Mesothelial cell of epicardium (in vitro differentiated cells): ENCODE data around the gene KIAA1755. TPM values are rescaled to one million over a fixed set of nuclear protein-coding genes. Genes with fewer than 3 reads are reported as not detected.

ENCODE experiments used
- DNase-seq, 2 experiments: peaks; one replicate each; pipeline ENCODE4 v3.0.0; 2021; ENCODE audit warnings: low spot score in 2 of 2; ENCODE audit not compliant: unreplicated experiment in 2 of 2
- H3K27ac Mint-ChIP-seq: 2 replicates; pipeline ENCODE4 v1.8.0; 2021; ENCODE audit warnings: mixed read lengths
- H3K27me3 Mint-ChIP-seq: 2 replicates; pipeline ENCODE4 v1.8.0; 2021; ENCODE audit warnings: low read depth, mixed read lengths
- H3K36me3 Mint-ChIP-seq: 2 replicates; pipeline ENCODE4 v1.8.0; 2021; ENCODE audit warnings: mixed read lengths
- H3K4me1 Mint-ChIP-seq: 2 replicates; pipeline ENCODE4 v1.8.0; 2021; ENCODE audit warnings: mixed read lengths
- H3K4me3 Mint-ChIP-seq: 2 replicates; pipeline ENCODE4 v1.8.0; 2021; ENCODE audit warnings: mild to moderate bottlenecking, moderate library complexity, mixed read lengths
- H3K9me3 Mint-ChIP-seq: 2 replicates; pipeline ENCODE4 v1.8.0; 2021; ENCODE audit warnings: mixed read lengths
- total RNA-seq: library from RNA; stranded (reverse); gene quantifications from 3 replicates; pipeline ENCODE4 v1.2.1, GENCODE V29; 2021
- TF ChIP-seq, protein P1 (sequence below): fragments of 200-600 bp; sonication (generic); IDR thresholded peaks from one replicate; pipeline ENCODE4 v1.5.0; 2021; ENCODE audit warnings: antibody characterized with exemption; ENCODE audit not compliant: unreplicated experiment

Gene KIAA1755
- 3.3 to 4.4 TPM (median 3.6 TPM) in 3 replicates for total RNA-seq

DNA sequence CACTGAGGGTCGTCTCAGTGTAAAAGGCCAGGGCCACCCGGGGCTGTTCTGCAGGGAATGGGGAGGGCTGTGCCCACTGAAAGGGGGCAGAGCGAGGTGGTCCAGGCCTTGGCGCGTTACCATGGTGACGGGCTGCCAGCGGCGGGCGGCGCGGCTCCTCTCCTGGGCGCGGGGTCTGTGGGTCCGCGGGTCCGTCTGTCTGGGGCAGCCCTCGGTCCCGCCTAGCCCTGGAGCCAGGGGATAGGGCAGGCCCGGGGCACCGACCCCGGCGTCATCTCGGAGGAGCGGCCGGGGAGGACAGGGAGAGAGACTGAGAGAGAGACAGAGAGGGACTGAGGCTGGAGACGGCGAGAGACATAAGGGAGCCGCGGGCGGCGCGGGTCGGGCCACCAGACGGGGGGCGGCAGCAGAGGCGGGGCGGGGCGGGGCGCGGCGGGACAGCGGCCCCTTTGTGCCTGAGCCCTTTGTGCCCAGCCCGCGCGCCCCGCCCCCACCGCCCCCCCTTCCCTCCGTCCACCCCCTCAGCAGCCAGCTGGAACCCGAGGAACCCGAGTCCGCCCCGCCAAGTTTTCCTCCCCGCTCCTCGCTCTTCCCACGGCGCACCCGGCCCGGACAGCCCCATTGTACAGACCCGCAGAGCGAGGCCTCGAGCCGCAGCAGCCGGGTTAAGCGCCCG is at the start of gene KIAA1755:
TSS of gene KIAA1755 (minus strand) at position 358 of the 676 bp plus-strand sequence. CDS start at position 123, 235 bp downstream.
- no peaks in the 10 kb centered on the region for H3K36me3 Mint-ChIP-seq
- peaks cover 11% of the 10 kb centered on the region for H3K9me3 Mint-ChIP-seq
- H3K27ac Mint-ChIP-seq = peak within 1 kb of the TSS; percentile 10
- peaks cover 66% of the 10 kb centered on the region for H3K27me3 Mint-ChIP-seq
- DNase-seq = no peak
- H3K4me1 Mint-ChIP-seq = peaks cover 9% of the 10 kb centered on the region
- H3K4me3 Mint-ChIP-seq = peak within 1 kb of the TSS; percentile 51
- TF ChIP-seq, protein P1, sequence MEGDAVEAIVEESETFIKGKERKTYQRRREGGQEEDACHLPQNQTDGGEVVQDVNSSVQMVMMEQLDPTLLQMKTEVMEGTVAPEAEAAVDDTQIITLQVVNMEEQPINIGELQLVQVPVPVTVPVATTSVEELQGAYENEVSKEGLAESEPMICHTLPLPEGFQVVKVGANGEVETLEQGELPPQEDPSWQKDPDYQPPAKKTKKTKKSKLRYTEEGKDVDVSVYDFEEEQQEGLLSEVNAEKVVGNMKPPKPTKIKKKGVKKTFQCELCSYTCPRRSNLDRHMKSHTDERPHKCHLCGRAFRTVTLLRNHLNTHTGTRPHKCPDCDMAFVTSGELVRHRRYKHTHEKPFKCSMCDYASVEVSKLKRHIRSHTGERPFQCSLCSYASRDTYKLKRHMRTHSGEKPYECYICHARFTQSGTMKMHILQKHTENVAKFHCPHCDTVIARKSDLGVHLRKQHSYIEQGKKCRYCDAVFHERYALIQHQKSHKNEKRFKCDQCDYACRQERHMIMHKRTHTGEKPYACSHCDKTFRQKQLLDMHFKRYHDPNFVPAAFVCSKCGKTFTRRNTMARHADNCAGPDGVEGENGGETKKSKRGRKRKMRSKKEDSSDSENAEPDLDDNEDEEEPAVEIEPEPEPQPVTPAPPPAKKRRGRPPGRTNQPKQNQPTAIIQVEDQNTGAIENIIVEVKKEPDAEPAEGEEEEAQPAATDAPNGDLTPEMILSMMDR = no peak

GRCh38 chr20:38308447-38308846 is 47.9 kb upstream of the KIAA1755 start:
- Mint-ChIP-seq H3K27ac (no peak overlapping the region), H3K27me3 (peaks cover 14% of the 10 kb centered on the region), H3K9me3 (no peaks in the 10 kb centered on the region), H3K36me3 (no peaks in the 10 kb centered on the region), H3K4me1 (no peaks in the 10 kb centered on the region), H3K4me3 (no peak overlapping the region)
- no peak for DNase-seq
- TF ChIP-seq, protein P1 = no peak

DNA sequence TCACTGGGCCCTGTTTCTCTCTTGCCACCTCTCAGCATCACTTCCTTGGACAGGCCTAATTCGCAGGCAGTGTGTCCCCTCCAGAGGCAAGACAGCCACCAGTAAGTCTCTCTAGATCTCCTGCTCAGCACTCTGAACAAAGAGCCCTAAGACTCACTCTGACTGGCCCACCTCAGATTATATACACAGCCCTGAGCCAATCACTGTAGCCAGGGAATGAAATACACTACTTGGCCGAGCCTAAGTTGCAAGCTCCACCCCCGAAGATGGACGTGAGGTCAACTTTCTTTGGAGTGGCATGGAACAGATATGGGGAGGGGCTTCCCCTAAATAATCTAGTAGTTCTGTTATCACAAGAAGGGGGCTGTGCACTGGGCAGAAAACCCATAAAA is 47.5 kb upstream of the KIAA1755 start:
- Mint-ChIP-seq H3K9me3 (no peaks in the 10 kb centered on the region), H3K4me3 (no peak overlapping the region), H3K27me3 (peaks cover 14% of the 10 kb centered on the region), H3K27ac (no peak overlapping the region), H3K36me3 (no peaks in the 10 kb centered on the region), H3K4me1 (no peaks in the 10 kb centered on the region)
- DNase-seq = no peak
- TF ChIP-seq, protein P1 = no peak

GRCh38 chr20:38307371-38308046 is 47.0 kb upstream of the KIAA1755 start:
- no peaks in the 10 kb centered on the region for H3K36me3 Mint-ChIP-seq

GRCh38 chr20:38306379-38306778 is 45.8 kb upstream of the KIAA1755 start:
- Mint-ChIP-seq H3K27me3 (peaks cover 11% of the 10 kb centered on the region), H3K36me3 (no peaks in the 10 kb centered on the region), H3K4me1 (no peaks in the 10 kb centered on the region), H3K9me3 (no peaks in the 10 kb centered on the region), H3K27ac (no peak overlapping the region), H3K4me3 (no peak overlapping the region)
- TF ChIP-seq, protein P1 = no peak
- DNase-seq = no peak

More at GRCh38 chr20:38307371-38308046, 47.0 kb upstream of the KIAA1755 start:
- TF ChIP-seq, protein P1 = no peak
- no peak for DNase-seq
- Mint-ChIP-seq H3K4me3 (no peak overlapping the region), H3K4me1 (no peaks in the 10 kb centered on the region), H3K27me3 (peaks cover 14% of the 10 kb centered on the region), H3K9me3 (no peaks in the 10 kb centered on the region), H3K27ac (no peak overlapping the region)
